Stomach (tissue), 19 donors: ENCODE measurements around the gene RANBP2. TPM values are rescaled to one million over a fixed set of nuclear protein-coding genes. Genes with fewer than 3 reads are reported as not detected.
A peak's percentile ranks its signal among the peaks of the same experiment; 100 is the strongest.
"Not testable (repeated sequence)": the region's sequence is repeated elsewhere in the genome, so short reads cannot be mapped to it uniquely, and the experiment has no call there.

Experiments used
- DNase-seq, 2 donors: peaks; one replicate each; pipeline versions ENCODE4 v3.0.0 to v3.0.0-alpha.2; 2013 to 2019
- H3K27ac ChIP-seq, 5 donors: fragments of 200-600 bp in 4 of 5; sonication (generic) in 4 of 5; one replicate each; pipeline ENCODE4 v1.5.1; 2013 to 2019; ENCODE audit warnings: mild to moderate bottlenecking in 1 of 5, moderate library complexity in 1 of 5
- H3K27me3 ChIP-seq, 3 donors: fragments of 200-600 bp; sonication (generic); one replicate each; pipeline ENCODE4 v1.5.1; 2017 to 2019; ENCODE audit warnings: mixed run types in 1 of 3
- H3K36me3 ChIP-seq, 4 donors: fragments of 200-600 bp; sonication (generic); 1 replicate in 3 of 4; 2 replicates in 1 of 4; pipeline ENCODE4 v1.5.1; 2016 to 2019
- H3K4me1 ChIP-seq, 4 donors: fragments of 200-600 bp; sonication (generic); one replicate each; pipeline ENCODE4 v1.5.1; 2016 to 2019
- H3K4me3 ChIP-seq, 4 donors: fragments of 200-600 bp; sonication (generic) in 3 of 4; one replicate each; pipeline ENCODE4 v1.5.1; 2016 to 2019; ENCODE audit warnings: mild to moderate bottlenecking in 1 of 4
- H3K9me3 ChIP-seq, 4 donors: fragments of 200-600 bp; sonication (generic); one replicate each; pipeline ENCODE4 v1.5.1; 2016 to 2019
- EP300 ChIP-seq: sonication (generic); formaldehyde crosslinking; IDR thresholded peaks from one replicate; pipeline ENCODE4 v1.6.1; 2017; ENCODE audit warnings: antibody characterized with exemption
- POLR2A ChIP-seq, 4 donors: fragments of 450-650 bp; IDR thresholded peaks; one replicate each; pipeline ENCODE4 v1.6.1; 2016; ENCODE audit warnings: antibody characterized with exemption in 4 of 4, control low read depth in 2 of 4, mild to moderate bottlenecking in 1 of 4, moderate library complexity in 1 of 4
- POLR2AphosphoS5 ChIP-seq, 3 donors: sonication (generic); formaldehyde crosslinking; IDR thresholded peaks; one replicate each; pipeline ENCODE4 v1.6.1; 2016; ENCODE audit warnings: antibody characterized with exemption in 3 of 3
- WGBS, 5 donors: extraction: QIAGEN DNeasy Blood & Tissue Kit in 3 of 5; methylation state at CpG; one replicate each; pipeline versions ENCODE4 v1.1.5 to v1.1.7; 2013 to 2018; 5-methylcytosine and 5-hydroxymethylcytosine counted together
- intact Hi-C: fragments of 100-400 bp; cut with DNase I; formaldehyde crosslinking; loops from one replicate; pipeline ENCODE4 v1.15.1; 2023; ENCODE audit warnings: low total_unique reads
- long read RNA-seq, 10 donors: transcript quantifications; one replicate each; lab custom pipeline, GENCODE V29; 2026
- polyA plus RNA-seq, 3 donors: library from polyadenylated mRNA; stranded (reverse); fragments of 200-250 nt; gene quantifications; one replicate each; pipeline ENCODE4 v1.2.3, GENCODE V29; 2013
- total RNA-seq, 5 donors: library from RNA; depleted of rRNA; stranded (reverse); fragments of >200 nt; gene quantifications; one replicate each; pipeline versions ENCODE4 v1.1.0 to v1.2.3, GENCODE V29; 2014 to 2016
- TF ChIP-seq, protein P1 (sequence below), 7 experiments: fragments of 450-650 bp in 4 of 7; fragments of 200-600 bp in 3 of 7; sonication (generic) in 3 of 7; IDR thresholded peaks; one replicate each; pipeline ENCODE4 v1.5.1; 2016 to 2019; ENCODE audit warnings: antibody characterized with exemption in 7 of 7, control low read depth in 2 of 7, mild to moderate bottlenecking in 1 of 7
- donor health status: healthy with polysubstance abuse.
- donor health status: Bipolar disorder and iron deficiency.
- donor health status: healthy.

Gene RANBP2
- total RNA-seq (100 to 1,000 TPM in 1 of 5 donors, 10 to 100 TPM in 4; 30.9 to 156 (median 67.1) TPM), polyA plus RNA-seq (1 to 10 TPM; 8.6 to 9.6 (median 9.2) TPM)
- long read RNA-seq, donor 1 = 0 reads
- long read RNA-seq, donor 2 = 0 reads
- long read RNA-seq, donor 3 = 0 reads
- long read RNA-seq, donor 4 = 0 reads
- long read RNA-seq, donor 5, partial matches to known transcripts = 11 of 11 reads
- long read RNA-seq, donor 5, other reads (novel, unspliced or antisense) = 0 of 11 reads
- long read RNA-seq, donor 6 = 0 reads
- long read RNA-seq, donor 7 = 0 reads
- long read RNA-seq, donor 8 = 0 reads
- long read RNA-seq, donor 9 = 0 reads
- long read RNA-seq, donor 10 = 0 reads

DNA sequence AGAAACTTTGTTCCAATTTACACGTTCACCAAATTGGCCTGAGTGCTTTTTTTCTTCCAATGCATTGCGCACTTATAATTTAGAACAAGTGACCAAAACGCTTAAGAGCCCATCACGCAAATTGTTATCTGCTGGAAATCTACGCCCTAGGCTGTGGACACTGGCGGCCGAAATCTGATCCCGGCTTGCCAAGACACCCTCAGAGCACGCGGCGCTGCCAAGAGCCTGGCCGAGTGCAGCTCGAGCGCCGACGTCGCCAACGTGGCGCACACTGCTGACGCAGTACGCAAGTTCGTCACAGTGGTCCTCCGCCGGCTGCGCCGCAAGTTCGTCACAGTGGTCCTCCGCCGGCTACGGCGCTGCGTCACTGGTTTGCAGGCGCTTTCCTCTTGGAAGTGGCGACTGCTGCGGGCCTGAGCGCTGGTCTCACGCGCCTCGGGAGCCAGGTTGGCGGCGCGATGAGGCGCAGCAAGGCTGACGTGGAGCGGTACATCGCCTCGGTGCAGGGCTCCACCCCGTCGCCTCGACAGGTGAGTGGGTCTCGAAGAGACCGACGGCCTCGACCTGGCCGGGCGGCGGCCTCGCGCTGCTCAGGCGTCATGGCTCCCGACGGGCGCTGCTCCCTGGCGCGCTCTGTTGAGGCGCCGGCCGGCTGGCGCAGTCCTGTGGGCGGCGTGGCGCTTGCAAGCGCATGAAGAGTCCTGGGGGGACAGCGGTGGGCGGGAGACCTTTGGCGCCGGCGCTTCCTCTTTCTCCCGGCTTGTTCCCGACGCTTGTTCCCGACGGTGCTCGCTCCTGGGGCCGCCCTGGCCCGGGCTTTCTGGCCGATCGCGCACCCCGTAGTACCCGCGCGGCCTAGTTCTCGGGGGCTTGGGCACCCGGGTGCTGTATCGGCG is at the start of gene RANBP2:
Gene RANBP2, plus strand, starts transcription at position 334 of the 896 bp plus-strand sequence. Its CDS starts 125 bp downstream, at position 459.
- Histone ChIP-seq H3K36me3 (no peaks in the 10 kb centered on the region), H3K27me3 (no peaks in the 10 kb centered on the region), H3K4me3 (peak within 1 kb of the TSS; percentile 73 to 90 (median 75)), H3K27ac (peak within 1 kb of the TSS; percentile 98 to 100 (median 99)), H3K4me1 (peaks cover 0 to 42% (median 19%) of the 10 kb centered on the region in 4 donors), H3K9me3 (no peaks in the 10 kb centered on the region)
- DNase-seq = peak; percentile 95 to 99
- 0 to 1% (median 0%) methylated on average over 65 to 97 of the region's 97 CpGs for WGBS, 5 donors
- no peak for TF ChIP-seq EP300
- TF ChIP-seq POLR2AphosphoS5 (IDR thresholded peaks at IDR 0.05) = peak; percentile 99 to 100 (median 100)
- TF ChIP-seq, protein P1, sequence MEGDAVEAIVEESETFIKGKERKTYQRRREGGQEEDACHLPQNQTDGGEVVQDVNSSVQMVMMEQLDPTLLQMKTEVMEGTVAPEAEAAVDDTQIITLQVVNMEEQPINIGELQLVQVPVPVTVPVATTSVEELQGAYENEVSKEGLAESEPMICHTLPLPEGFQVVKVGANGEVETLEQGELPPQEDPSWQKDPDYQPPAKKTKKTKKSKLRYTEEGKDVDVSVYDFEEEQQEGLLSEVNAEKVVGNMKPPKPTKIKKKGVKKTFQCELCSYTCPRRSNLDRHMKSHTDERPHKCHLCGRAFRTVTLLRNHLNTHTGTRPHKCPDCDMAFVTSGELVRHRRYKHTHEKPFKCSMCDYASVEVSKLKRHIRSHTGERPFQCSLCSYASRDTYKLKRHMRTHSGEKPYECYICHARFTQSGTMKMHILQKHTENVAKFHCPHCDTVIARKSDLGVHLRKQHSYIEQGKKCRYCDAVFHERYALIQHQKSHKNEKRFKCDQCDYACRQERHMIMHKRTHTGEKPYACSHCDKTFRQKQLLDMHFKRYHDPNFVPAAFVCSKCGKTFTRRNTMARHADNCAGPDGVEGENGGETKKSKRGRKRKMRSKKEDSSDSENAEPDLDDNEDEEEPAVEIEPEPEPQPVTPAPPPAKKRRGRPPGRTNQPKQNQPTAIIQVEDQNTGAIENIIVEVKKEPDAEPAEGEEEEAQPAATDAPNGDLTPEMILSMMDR (IDR thresholded peaks at IDR 0.05) = no peak
- peak in 2 of 4 donors; percentile 93 to 97 for TF ChIP-seq POLR2A (IDR thresholded peaks at IDR 0.05)
- intact Hi-C loops = no loop called here

DNA sequence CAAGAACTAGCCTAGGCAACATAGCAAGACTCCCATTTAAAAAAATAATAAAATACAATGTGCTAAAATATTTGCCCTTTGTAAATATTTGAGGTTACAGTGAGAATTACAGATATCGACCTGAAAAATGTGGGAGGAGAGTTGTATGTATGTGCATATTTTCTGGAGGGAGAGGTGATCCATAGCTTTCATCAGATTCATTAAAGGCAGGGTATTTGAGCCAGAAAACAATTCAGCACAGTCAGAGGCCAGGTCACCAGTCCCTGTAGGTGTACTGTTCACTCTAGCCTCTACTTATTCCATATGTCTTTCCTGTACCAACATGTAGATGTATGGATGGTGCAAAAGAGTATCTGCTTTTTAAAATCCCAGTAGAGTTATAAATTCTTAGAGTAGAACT is 49.0 kb upstream of the RANBP2 start:
- H3K27ac ChIP-seq, H3K4me3 ChIP-seq, DNase-seq, H3K4me1 ChIP-seq, H3K9me3 ChIP-seq, H3K27me3 ChIP-seq, intact Hi-C loops: not testable (repeated sequence)
- peaks cover 5 to 19% (median 16%) of the 10 kb centered on the region in 4 donors for H3K36me3 ChIP-seq
- 14 to 71% (median 27%) methylated on average over 1 of the region's 1 CpG for WGBS, 5 donors

DNA sequence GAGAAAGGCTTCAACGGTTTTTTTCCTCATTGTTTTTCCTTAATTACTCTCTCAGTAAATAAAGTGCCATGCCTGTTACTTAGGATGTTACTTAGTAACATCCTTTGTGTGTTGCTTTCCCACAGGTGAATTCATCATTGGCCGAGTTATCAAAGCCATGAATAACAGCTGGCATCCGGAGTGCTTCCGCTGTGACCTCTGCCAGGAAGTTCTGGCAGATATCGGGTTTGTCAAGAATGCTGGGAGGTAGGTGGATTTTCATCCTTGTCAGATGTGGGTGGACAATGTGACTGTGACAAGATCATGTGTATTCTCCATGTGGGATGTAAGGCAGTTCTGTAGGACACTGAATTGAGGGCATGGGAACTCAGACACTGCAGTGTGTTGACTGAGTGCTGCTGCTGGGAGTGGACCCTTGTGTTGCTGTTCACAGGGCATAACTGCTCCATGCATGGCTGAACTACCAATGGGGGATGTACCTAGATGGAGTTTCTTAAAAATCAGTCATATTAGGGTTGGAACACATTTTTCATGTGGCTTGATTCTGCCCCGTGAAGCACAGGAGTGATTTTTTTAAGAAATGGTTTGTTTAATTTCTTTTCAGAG is 47.0 kb upstream of the RANBP2 start:
- peaks cover 5 to 25% (median 24%) of the 10 kb centered on the region in 4 donors for H3K36me3 ChIP-seq
- H3K9me3 ChIP-seq, H3K27me3 ChIP-seq, H3K27ac ChIP-seq, H3K4me3 ChIP-seq, DNase-seq, H3K4me1 ChIP-seq, intact Hi-C loops: not testable (repeated sequence)
- 61 to 100% (median 67%) methylated on average over 1 of the region's 6 CpGs; no CpG with 5 or more reads in 2 of the 5 donors for WGBS, 5 donors

DNA sequence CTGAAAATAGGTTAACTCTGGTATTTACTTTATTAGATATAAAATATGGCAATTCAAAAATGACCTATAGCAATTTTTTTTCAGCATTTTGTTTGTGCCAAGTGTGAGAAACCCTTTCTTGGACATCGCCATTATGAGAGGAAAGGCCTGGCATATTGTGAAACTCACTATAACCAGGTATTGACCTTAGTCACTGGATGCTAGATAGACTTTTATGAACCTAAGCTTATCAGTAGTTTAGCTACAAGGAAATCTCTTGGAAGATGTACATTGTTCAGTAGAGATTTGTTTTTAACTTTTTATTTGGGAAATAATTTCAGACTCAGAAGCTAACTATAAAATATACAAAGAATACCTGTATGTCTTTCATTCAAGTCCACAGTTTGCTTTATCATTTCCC is 42.8 kb upstream of the RANBP2 start:
- H3K27ac ChIP-seq, intact Hi-C loops, H3K9me3 ChIP-seq, DNase-seq, H3K4me3 ChIP-seq, H3K27me3 ChIP-seq: not testable (repeated sequence)
- Histone ChIP-seq H3K36me3 (peaks cover 10 to 42% (median 35%) of the 10 kb centered on the region in 4 donors), H3K4me1 (peaks cover 14 to 36% (median 25%) of the 10 kb centered on the region in 4 donors)
- WGBS, 5 donors = 100% methylated on average over 1 of the region's 1 CpG; no CpG with 5 or more reads in 3 of the 5 donors

DNA sequence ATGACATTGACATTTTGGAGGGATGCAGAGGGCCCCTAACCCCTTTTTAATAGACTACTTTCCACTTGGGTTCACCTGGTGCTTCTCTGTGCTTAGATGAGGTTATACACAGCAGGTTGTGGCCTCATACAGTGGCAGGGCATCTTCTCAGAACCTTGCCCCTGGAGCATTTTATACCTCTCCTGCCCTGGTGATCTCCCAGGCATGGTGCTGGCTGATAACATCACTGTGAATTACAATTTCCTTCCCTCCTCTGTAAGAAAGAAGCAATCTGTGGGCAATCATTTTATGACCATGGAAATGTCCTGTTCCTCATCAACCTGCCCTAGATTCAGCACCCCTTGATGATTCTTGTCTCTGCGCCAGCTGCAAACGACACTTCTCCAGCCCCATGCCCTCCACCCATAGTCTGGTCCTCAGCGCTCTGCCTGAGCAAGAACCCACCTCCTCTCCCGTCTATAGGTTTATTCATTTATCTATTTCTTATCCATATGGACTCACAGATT is 42.0 kb upstream of the RANBP2 start:
- H3K27me3 ChIP-seq, H3K9me3 ChIP-seq, intact Hi-C loops, H3K4me3 ChIP-seq, DNase-seq: not testable (repeated sequence)
- Histone ChIP-seq H3K36me3 (peaks cover 10 to 43% (median 36%) of the 10 kb centered on the region in 4 donors), H3K4me1 (peaks cover 14 to 40% (median 25%) of the 10 kb centered on the region in 4 donors), H3K27ac (peak overlapping the region in 1 of 5 donors; percentile 67)
- WGBS, 5 donors = 74 to 89% (median 84%) methylated on average over 4 of the region's 4 CpGs

DNA sequence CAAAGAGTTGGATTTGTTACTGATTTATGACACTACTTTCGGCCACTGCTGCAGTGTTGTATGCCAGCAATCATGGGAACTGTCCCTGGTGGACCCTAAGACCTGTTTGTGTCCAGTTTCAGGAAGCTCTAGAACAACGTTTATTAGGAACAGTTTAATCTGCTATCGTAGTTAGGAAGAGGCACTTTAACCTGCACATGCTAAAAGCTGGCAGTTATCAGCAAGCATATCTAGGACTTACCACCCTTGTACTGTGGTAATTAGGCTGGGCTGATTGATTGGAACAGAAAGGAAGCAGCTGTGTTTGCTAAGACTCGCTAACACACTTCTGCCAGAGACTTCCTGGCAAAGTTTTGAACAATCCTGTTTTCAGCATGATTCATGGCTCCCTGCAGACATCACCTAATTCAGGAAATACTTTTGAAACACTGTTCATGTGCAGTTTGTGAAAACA is 41.1 kb upstream of the RANBP2 start:
- H3K9me3 ChIP-seq, intact Hi-C loops, H3K27me3 ChIP-seq, H3K4me3 ChIP-seq: not testable (repeated sequence)
- DNase-seq = peak in 1 of 2 donors; percentile 48
- Histone ChIP-seq H3K36me3 (peaks cover 7 to 47% (median 33%) of the 10 kb centered on the region in 4 donors), H3K27ac (peak overlapping the region in 4 of 5 donors; percentile 44 to 74 (median 58)), H3K4me1 (peaks cover 14 to 44% (median 25%) of the 10 kb centered on the region in 4 donors)
- peak in 2 of 3 donors; percentile 56 to 80 for TF ChIP-seq POLR2AphosphoS5 (IDR thresholded peaks at IDR 0.05)
- 6 to 27% (median 11%) methylated on average over 4 of the region's 4 CpGs for WGBS, 5 donors

DNA sequence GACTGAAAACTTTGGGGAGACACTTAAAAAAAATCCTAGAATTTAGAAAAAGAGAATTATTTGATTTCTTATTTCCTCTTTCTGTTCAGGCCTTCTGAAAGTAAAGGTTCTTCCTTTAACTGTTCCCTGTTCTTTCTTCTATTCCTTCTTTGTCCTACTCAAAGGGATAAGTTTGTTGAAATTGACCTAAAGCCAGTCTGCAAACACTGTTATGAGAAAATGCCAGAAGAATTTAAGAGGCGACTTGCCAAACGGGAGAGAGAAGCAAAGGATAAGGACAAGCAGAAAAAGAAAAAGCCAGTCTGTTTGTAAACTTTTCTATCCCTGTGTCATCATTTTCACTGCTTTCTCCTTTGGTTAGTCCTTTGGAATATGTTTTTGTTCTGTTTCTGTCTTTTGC is 38.5 kb upstream of the RANBP2 start:
- DNase-seq, H3K27me3 ChIP-seq, H3K9me3 ChIP-seq, H3K4me3 ChIP-seq, intact Hi-C loops: not testable (repeated sequence)
- 18 to 42% methylated on average over 2 of the region's 2 CpGs; no CpG with 5 or more reads in 3 of the 5 donors for WGBS, 5 donors
- peaks cover 12 to 53% (median 30%) of the 10 kb centered on the region in 4 donors for H3K36me3 ChIP-seq
- H3K27ac ChIP-seq = peak overlapping the region in 3 of 5 donors; percentile 46 to 74 (median 67)
- H3K4me1 ChIP-seq = peaks cover 14 to 44% (median 25%) of the 10 kb centered on the region in 4 donors

DNA sequence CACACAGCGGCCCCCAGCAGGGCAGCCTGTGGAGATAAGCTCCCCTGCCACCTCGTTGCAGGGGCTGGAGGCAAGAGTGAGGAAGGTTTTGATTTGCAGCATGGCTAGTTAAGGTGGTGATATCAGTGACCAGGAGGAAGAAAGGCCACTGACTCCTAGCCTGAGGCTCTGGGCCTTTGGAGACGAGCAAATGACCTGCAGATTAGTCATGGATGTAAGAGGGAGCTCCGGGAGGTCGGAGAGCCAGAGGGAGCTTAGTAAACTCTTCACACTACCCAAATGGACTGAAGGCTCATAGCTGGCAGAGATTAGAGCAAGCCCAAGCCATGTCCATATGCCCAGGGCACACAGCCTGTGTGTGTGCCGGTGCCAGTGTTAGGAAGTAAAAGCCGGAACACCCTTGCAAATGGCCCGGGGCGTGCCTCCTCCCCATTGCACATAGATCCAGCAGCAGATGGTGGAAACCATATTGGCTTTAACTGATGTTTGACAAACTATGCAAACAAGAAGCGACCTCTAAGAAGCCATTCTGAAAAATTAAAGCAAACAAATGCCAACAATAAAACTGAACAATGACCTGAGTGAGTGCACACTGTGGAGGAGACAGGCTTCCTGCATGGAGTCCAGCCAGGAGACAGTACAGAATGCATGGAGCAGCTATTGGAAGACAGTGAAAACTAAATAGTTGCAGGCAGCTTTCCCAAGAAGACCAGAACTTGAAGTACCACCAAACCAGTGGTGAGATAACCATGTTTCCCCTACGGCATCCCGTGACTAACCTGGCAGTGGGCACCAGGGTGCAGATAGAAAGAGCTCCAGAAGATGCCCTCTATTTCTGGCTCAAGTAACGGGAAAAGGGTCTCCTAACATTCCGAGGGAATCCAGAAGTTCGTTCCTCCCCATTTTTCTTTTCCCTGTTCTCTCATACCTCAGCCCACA is 30.2 kb upstream of the RANBP2 start:
- H3K27me3 ChIP-seq, H3K4me3 ChIP-seq, H3K27ac ChIP-seq, intact Hi-C loops, DNase-seq, H3K4me1 ChIP-seq, H3K9me3 ChIP-seq: not testable (repeated sequence)
- H3K36me3 ChIP-seq = peaks cover 7 to 23% (median 15%) of the 10 kb centered on the region in 4 donors
- 34 to 52% (median 49%) methylated on average over 4 to 8 of the region's 15 CpGs for WGBS, 5 donors
